DOHH2 (cell line): ENCODE data around the gene PROM1.

Source experiments
- CTCF ChIP-seq: fragments of 200-600 bp; sonication (generic); IDR thresholded peaks from one replicate; pipeline ENCODE4 v1.5.1; 2014; ENCODE audit warnings: antibody characterized with exemption, mild to moderate bottlenecking, low read depth, low read length; ENCODE audit not compliant: poor library complexity, severe bottlenecking
- EZH2phosphoT487 ChIP-seq: fragments of 200-600 bp; sonication (generic); IDR thresholded peaks from 2 replicates; pipeline ENCODE4 v1.6.1; 2017; ENCODE audit warnings: borderline replicate concordance, mild to moderate bottlenecking, antibody characterized with exemption, low read length, moderate library complexity, mixed read lengths

GRCh38 chr4:16072168-16072567 lies 11.7 kb downstream of the PROM1 start:
- TF ChIP-seq CTCF: no peak
- no peak for TF ChIP-seq EZH2phosphoT487
